ENCODE data around the gene NCS1.

Gene NCS1

GRCh38 chr9:130145658-130146057, 26.5 kb upstream of the NCS1 start:
- Histone ChIP-seq H3K4me1 (ENCODE audit: insufficient read depth, low read length, poor library complexity, severe bottlenecking) (no peaks in the 10 kb centered on the region), H3K4me3 (ENCODE audit: low read length, poor library complexity, severe bottlenecking) (no peak overlapping the region), H3K9ac (ENCODE audit: low read depth, low read length, poor library complexity, severe bottlenecking) (no peak overlapping the region), H3F3A (ENCODE audit: low read depth) (no peaks in the 10 kb centered on the region), H3K9me2 (replicated peaks; ENCODE audit: low read depth, low read length) (no peaks in the 10 kb centered on the region), H3K36me3 (ENCODE audit: insufficient read depth, low read length) (no peaks in the 10 kb centered on the region), H3K9me3 (ENCODE audit: insufficient read depth, low read depth, low read length) (no peaks in the 10 kb centered on the region), H3K79me2 (ENCODE audit: insufficient read depth, low read length) (no peaks in the 10 kb centered on the region), H2AFZ (ENCODE audit: low read length) (no peak overlapping the region), H3K4me2 (ENCODE audit: low read depth, low read length, poor library complexity, severe bottlenecking) (no peak overlapping the region), H3K27me3 (ENCODE audit: insufficient read depth, low read length, poor library complexity, severe bottlenecking) (no peaks in the 10 kb centered on the region), H4K20me1 (ENCODE audit: insufficient read depth, low read length, poor library complexity, severe bottlenecking) (no peaks in the 10 kb centered on the region)
- TF ChIP-seq EZH2phosphoT487 (IDR thresholded peaks at IDR 0.05; ENCODE audit: borderline replicate concordance) (no peak), CTCF (conservative IDR thresholded peaks at IDR 0.05; ENCODE audit: low read length) (no peak)

- H3K27me3 ChIP-seq (ENCODE audit: insufficient read depth, low read length, poor library complexity, severe bottlenecking) = no peaks in the 10 kb centered on the region
- H3K9me3 ChIP-seq (ENCODE audit: insufficient read depth, low read depth, low read length) = no peaks in the 10 kb centered on the region
- no peaks in the 10 kb centered on the region for H3K36me3 ChIP-seq (ENCODE audit: insufficient read depth, low read length)
- no peaks in the 10 kb centered on the region for H3K79me2 ChIP-seq (ENCODE audit: insufficient read depth, low read length)
- H3F3A ChIP-seq (ENCODE audit: low read depth) = no peaks in the 10 kb centered on the region
- H3K4me2 ChIP-seq (ENCODE audit: low read depth, low read length, poor library complexity, severe bottlenecking) = no peak overlapping the region
- no peak overlapping the region for H2AFZ ChIP-seq (ENCODE audit: low read length)
- TF ChIP-seq CTCF (conservative IDR thresholded peaks at IDR 0.05; ENCODE audit: low read length) (no peak), EZH2phosphoT487 (IDR thresholded peaks at IDR 0.05; ENCODE audit: borderline replicate concordance) (no peak)
- H3K4me3 ChIP-seq (ENCODE audit: low read length, poor library complexity, severe bottlenecking) = no peak overlapping the region
- H3K9me2 ChIP-seq (replicated peaks; ENCODE audit: low read depth, low read length) = no peaks in the 10 kb centered on the region
- no peaks in the 10 kb centered on the region for H4K20me1 ChIP-seq (ENCODE audit: insufficient read depth, low read length, poor library complexity, severe bottlenecking)
- H3K9ac ChIP-seq (ENCODE audit: low read depth, low read length, poor library complexity, severe bottlenecking) = no peak overlapping the region
- no peaks in the 10 kb centered on the region for H3K4me1 ChIP-seq (ENCODE audit: insufficient read depth, low read length, poor library complexity, severe bottlenecking)
These were observed 25.0 kb upstream of the NCS1 start for GRCh38 chr9:130147198-130147597.

GRCh38 chr9:130147910-130148309, 24.3 kb upstream of the NCS1 start:
- TF ChIP-seq CTCF (conservative IDR thresholded peaks at IDR 0.05; ENCODE audit: low read length) (no peak), EZH2phosphoT487 (IDR thresholded peaks at IDR 0.05; ENCODE audit: borderline replicate concordance) (no peak)
- Histone ChIP-seq H3K9me2 (replicated peaks; ENCODE audit: low read depth, low read length) (no peaks in the 10 kb centered on the region), H2AFZ (ENCODE audit: low read length) (no peak overlapping the region)

More at GRCh38 chr9:130147910-130148309, 24.3 kb upstream of the NCS1 start:
- H4K20me1 ChIP-seq (ENCODE audit: insufficient read depth, low read length, poor library complexity, severe bottlenecking) = no peaks in the 10 kb centered on the region
- no peaks in the 10 kb centered on the region for H3K27me3 ChIP-seq (ENCODE audit: insufficient read depth, low read length, poor library complexity, severe bottlenecking)
- no peak overlapping the region for H3K4me2 ChIP-seq (ENCODE audit: low read depth, low read length, poor library complexity, severe bottlenecking)
- no peaks in the 10 kb centered on the region for H3K9me3 ChIP-seq (ENCODE audit: insufficient read depth, low read depth, low read length)
- no peaks in the 10 kb centered on the region for H3K4me1 ChIP-seq (ENCODE audit: insufficient read depth, low read length, poor library complexity, severe bottlenecking)
- H3K9ac ChIP-seq (ENCODE audit: low read depth, low read length, poor library complexity, severe bottlenecking) = no peak overlapping the region
- H3K36me3 ChIP-seq (ENCODE audit: insufficient read depth, low read length) = no peaks in the 10 kb centered on the region
- H3K79me2 ChIP-seq (ENCODE audit: insufficient read depth, low read length) = no peaks in the 10 kb centered on the region
- no peak overlapping the region for H3K4me3 ChIP-seq (ENCODE audit: low read length, poor library complexity, severe bottlenecking)
- H3F3A ChIP-seq (ENCODE audit: low read depth) = no peaks in the 10 kb centered on the region

Data from Loucy (cell line).